ENCODE measurements around the gene NFILZ.
"Not testable (repeated sequence)": the region's sequence is repeated elsewhere in the genome, so short reads cannot be mapped to it uniquely, and the experiment has no call there.

The NFILZ gene

GRCh38 chr19:8611877-8612806 lies 18.3 kb upstream of the NFILZ start:
- DNase-seq, result no peak

DNA sequence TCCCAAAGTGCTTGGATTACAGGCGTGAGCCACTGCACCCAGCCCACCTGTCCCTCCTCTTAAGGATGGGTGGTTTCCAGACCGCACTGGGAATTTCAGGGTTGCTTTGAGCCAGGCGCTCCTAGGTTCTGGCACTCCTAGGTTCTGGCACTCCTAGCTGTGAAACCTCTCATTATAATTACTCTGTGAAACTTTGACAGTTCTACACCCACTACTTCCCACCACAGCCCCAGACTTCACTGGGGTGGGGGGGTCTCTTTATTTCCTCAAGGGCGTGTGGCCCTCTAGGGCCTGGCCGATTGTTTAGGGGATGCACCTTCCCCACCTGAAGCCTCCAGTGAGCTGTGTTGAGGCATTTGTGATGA lies 17.6 kb upstream of the NFILZ start:
- no peak for DNase-seq

GRCh38 chr19:8614455-8614854 lies 16.0 kb upstream of the NFILZ start:
- DNase-seq, result no peak

- no peak for DNase-seq
Measured at GRCh38 chr19:8615024-8615423, 15.4 kb upstream of the NFILZ start.

- DNase-seq, result peak; percentile 28
Measured at GRCh38 chr19:8615813-8616596, 14.4 kb upstream of the NFILZ start.

GRCh38 chr19:8616861-8617260 lies 13.6 kb upstream of the NFILZ start:
- DNase-seq, result no peak

DNA sequence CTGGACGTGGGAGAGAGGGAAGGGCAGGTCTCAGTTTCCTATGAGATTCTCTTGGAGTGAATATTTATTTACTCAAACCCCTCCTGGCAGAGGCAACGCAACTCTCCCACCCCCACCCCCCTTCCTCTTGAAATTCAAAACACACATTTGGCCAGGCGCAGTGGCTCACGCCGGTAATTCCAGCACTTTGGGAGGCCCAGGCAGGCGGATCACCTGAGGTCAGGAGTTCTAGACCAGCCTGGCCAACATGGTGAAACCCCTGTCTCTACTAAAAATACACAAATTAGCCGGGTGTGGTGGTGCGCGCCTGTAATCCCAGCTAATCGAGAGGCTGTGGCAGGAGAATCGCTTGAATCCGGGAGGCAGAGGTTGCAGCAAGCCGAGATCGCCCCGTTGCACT lies 13.1 kb upstream of the NFILZ start:
- DNase-seq, result not testable (repeated sequence)

- DNase-seq, result no peak
Measured at GRCh38 chr19:8617984-8618383, 12.4 kb upstream of the NFILZ start.

- no peak for DNase-seq
Measured at GRCh38 chr19:8618751-8619150, 11.7 kb upstream of the NFILZ start.

GRCh38 chr19:8622886-8623285 lies 7.5 kb upstream of the NFILZ start:
- DNase-seq, result not testable (repeated sequence)

- no peak for DNase-seq
Measured at GRCh38 chr19:8626842-8627241, 3.6 kb upstream of the NFILZ start.

DNA sequence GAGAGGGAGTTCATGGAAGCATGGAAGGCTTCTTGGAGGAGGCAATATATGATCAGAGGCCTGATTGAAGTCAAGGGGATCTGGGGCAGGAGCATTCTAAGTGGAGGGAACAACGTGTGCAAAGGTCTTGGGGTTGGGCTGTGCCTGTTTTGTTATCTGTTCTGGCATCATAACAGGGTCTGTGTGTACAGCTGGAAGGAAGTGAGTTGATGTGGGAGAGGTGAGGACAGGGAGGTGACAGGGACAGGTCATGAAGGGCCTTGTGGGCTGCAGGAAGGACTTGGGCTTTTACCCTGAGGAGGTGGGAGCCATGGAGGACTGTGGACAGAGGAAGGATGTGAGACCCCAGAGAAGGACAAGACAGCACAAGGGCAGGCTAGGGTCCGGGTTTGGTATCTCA lies 1.2 kb upstream of the NFILZ start:
- no peak for DNase-seq

DNA sequence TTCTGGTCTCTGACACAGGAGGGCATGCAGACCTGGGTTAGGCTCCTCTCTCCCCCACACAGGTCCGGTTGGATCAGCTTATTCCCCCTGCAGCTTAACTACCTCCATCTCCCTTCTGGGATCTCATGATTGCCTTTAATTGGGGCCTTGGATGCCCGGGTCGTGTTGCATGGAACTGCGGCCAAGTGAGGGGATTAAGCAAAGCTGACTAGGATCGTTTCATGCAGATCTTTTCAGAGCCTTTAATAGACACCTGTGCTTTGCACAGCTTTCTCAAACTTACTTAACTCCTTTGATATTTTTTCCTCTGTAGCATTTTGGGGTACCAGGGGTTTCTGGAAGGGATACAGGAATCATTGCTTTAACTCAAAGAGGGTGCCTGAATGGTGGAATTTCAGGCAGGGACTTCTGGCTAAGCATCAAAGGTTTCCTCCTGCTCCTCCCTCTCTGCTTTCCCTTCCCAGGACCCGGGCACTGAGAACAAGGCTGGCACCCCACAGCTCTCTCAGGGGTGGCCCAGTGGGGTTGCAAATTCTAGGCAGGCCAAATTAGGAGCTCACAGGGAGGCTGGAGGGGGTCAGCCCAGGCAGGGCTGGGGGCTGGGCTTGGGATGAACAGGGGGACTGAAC lies 477 bp downstream of the NFILZ start:
- DNase-seq, result no peak

GRCh38 chr19:8631425-8631819 lies 989 bp downstream of the NFILZ start:
- no peak for DNase-seq

DNA sequence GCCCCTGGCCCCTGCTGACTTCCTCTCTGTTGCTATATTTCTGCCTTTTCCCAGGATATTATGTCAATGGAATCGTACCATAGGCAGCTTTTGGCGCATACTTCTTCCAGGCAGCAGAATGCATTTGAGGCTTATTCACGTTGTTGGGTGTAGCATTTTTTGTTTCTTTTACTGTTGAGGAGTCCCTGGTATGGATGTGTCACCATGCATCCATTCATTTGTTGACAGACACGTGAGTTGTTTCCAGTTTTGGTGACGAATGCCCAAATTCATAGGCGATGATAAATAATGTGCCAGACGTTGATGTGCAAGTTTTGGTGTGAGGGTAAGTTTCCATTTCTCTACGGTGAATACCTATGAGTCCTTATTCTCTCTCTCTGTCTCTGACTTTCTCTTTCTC lies 5.0 kb downstream of the NFILZ start:
- DNase-seq, result no peak

DNA sequence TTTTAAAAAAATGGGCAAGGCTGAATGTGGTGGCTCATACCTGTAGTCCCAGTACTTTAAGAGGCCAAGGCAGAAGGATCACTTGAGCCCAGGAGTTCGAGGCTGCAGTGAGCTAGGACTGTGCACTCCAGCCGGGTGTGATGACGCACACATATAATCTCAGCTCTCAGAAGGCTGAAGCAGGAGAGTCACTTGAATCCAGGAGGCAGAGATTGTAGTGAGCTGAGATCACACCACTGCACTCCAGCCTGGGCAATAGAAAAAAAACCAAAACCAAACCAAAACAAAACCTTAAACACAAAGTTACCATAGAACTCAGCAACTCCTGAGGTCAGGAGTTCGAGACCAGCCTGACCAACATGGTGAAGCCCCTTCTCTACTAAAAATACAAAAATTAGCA lies 6.6 kb downstream of the NFILZ start:
- not testable (repeated sequence) for DNase-seq

- DNase-seq, result no peak
Measured at GRCh38 chr19:8638078-8638619, 7.7 kb downstream of the NFILZ start.

DNA sequence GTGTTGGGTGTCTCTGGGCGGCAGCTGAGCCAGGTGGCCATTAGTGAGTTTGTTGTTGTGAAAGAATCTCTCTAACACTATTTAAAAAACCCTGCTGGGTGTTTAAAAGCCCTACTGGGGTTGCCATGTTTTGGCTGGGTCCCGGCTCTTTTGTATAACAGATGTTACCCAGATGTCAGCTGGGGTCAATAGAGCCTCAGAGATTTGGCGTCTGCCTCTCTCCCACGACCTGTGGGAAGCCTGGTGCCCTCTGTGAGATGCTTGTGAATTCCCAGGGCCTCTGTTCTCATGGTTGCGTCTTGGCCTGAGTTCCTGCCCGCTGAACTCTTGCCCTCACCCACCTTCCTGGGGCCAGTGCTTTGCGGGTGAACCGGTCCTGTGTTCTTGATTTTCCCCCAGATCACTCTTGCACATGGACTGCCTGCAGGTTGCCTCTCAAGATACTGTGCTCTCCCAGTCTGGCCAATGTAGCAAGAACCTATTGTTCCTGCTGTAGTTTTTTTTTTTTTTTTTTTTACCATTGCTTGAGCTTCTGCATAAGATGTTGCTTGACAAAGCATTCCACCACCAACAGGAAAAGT lies 9.5 kb downstream of the NFILZ start:
- DNase-seq, result no peak

DNA sequence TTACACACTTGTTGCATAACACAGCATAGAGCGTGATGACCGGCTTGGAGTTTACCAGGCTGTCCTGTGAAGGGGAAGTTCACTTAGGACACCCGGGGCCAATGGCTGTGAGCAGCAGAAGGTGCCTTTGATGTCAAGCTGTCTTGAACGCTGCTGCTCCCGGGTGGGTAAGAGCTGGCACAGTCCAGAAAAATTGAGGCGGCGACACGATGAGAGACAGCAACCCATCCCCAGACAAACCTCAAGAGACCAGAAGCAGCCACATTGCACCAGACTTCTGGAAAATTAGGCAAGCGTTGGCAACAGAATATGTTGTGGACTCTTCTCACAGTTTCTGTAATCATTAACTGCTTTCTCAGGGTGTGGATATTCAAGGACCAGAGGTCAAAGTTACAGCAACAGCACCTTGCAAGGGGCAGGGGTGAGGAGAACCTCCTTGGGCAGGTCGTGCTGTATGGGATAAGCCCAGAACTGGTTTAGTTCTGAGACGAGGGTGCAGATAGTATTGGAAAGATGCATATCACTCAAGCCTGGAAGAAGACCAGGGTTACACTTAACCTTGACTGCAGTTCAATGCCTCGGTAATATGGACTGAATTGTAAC lies 10.1 kb downstream of the NFILZ start:
- DNase-seq, result no peak

GRCh38 chr19:8641221-8641907 lies 10.9 kb downstream of the NFILZ start:
- no peak for DNase-seq

DNA sequence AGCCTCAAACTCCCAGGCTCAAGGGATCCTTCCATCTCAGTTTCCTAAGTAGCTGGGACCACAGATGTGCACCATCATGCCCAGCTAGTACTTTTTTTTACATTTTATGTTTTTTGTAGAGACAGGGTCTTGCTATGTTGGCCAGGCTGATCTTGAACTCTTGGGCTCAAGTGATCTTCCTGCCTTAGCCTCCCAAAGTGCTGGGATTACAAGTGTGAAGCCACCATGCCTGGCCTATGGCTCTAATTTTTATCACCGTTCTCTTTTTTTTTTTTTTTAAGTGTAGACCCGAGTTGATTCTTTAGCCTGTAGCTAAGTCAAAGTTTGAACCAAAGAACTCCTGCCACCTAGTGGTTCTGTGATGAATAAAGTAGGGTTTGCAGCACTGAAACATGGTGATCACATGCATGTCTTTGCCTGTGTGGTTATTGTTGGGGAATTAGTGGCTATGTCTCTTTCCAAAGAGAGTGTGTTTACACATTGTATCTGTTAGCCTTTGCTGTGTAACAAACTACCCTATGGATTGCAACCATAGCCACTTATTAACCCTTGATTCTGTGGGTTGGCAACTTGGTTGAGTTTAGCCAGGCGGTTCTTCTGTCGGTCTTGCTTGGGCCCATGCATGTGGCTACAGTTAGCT lies 11.6 kb downstream of the NFILZ start:
- DNase-seq, result no peak
